Epithelial cell of prostate (primary cell): ENCODE measurements around the gene RPUSD1.
"Not testable (repeated sequence)": the region's sequence is repeated elsewhere in the genome, so short reads cannot be mapped to it uniquely, and the experiment has no call there.

Experiments used
- DNase-seq: peaks from one replicate; pipeline ENCODE4 v3.0.0-alpha.2; 2011; ENCODE audit warnings: low read depth, low spot score
- H3K27ac ChIP-seq: fragments of 450-650 bp; 2 replicates; pipeline ENCODE4 v1.5.1; 2017; ENCODE audit warnings: mild to moderate bottlenecking

RPUSD1 gene

GRCh38 chr16:785563-786535 lies 2.3 kb downstream of the RPUSD1 start:
- no peak for DNase-seq

GRCh38 chr16:784431-784830 lies 3.8 kb downstream of the RPUSD1 start:
- H3K27ac ChIP-seq, result no peak overlapping the region
- no peak for DNase-seq

More at GRCh38 chr16:785563-786535, 2.3 kb downstream of the RPUSD1 start:
- H3K27ac ChIP-seq, result no peak overlapping the region

- no peak overlapping the region for H3K27ac ChIP-seq
- DNase-seq, result no peak
Measured at GRCh38 chr16:783404-784161, 4.6 kb downstream of the RPUSD1 start.

GRCh38 chr16:782766-783403 lies 5.3 kb downstream of the RPUSD1 start:
- no peak overlapping the region for H3K27ac ChIP-seq
- DNase-seq, result no peak

- no peak for DNase-seq
- H3K27ac ChIP-seq, result no peak overlapping the region
Measured at GRCh38 chr16:782258-782657, 5.9 kb downstream of the RPUSD1 start.

- H3K27ac ChIP-seq, result no peak overlapping the region
- no peak for DNase-seq
Measured at GRCh38 chr16:781346-782010, 6.7 kb downstream of the RPUSD1 start.

- no peak overlapping the region for H3K27ac ChIP-seq
- no peak for DNase-seq
Measured at GRCh38 chr16:780296-780695, 7.9 kb downstream of the RPUSD1 start.

GRCh38 chr16:779561-779960 lies 8.6 kb downstream of the RPUSD1 start:
- H3K27ac ChIP-seq, result no peak overlapping the region
- DNase-seq, result no peak

GRCh38 chr16:778909-779527 lies 9.2 kb downstream of the RPUSD1 start:
- no peak for DNase-seq
- H3K27ac ChIP-seq, result no peak overlapping the region

GRCh38 chr16:778447-778846 lies 9.7 kb downstream of the RPUSD1 start:
- H3K27ac ChIP-seq, result no peak overlapping the region
- DNase-seq, result no peak

GRCh38 chr16:777826-778225 lies 10.4 kb downstream of the RPUSD1 start:
- no peak for DNase-seq
- H3K27ac ChIP-seq, result no peak overlapping the region

- no peak for DNase-seq
- no peak overlapping the region for H3K27ac ChIP-seq
Measured at GRCh38 chr16:776824-777223, 11.4 kb downstream of the RPUSD1 start.

- DNase-seq, H3K27ac ChIP-seq: not testable (repeated sequence)
Measured at GRCh38 chr16:776298-776697, 11.9 kb downstream of the RPUSD1 start.

- no peak for DNase-seq
- H3K27ac ChIP-seq, result no peak overlapping the region
Measured at GRCh38 chr16:775236-775796, 12.9 kb downstream of the RPUSD1 start.

GRCh38 chr16:774086-775001 lies 13.8 kb downstream of the RPUSD1 start:
- DNase-seq, result no peak

GRCh38 chr16:772959-773358 lies 15.2 kb downstream of the RPUSD1 start:
- no peak for DNase-seq
- no peak overlapping the region for H3K27ac ChIP-seq

More at GRCh38 chr16:774086-775001, 13.8 kb downstream of the RPUSD1 start:
- no peak overlapping the region for H3K27ac ChIP-seq

- DNase-seq, result no peak
- no peak overlapping the region for H3K27ac ChIP-seq
Measured at GRCh38 chr16:770411-770810, 17.8 kb downstream of the RPUSD1 start.

- no peak for DNase-seq
Measured at GRCh38 chr16:769934-770333, 18.2 kb downstream of the RPUSD1 start.

More at GRCh38 chr16:769934-770333, 18.2 kb downstream of the RPUSD1 start:
- H3K27ac ChIP-seq, result no peak overlapping the region
